ENCODE measurements around the gene FYCO1.

- TF ChIP-seq EZH2 (IDR thresholded peaks at IDR 0.05; ENCODE audit: borderline replicate concordance, low read depth, low read length, severe bottlenecking), result no peak
- TF ChIP-seq, protein P1, sequence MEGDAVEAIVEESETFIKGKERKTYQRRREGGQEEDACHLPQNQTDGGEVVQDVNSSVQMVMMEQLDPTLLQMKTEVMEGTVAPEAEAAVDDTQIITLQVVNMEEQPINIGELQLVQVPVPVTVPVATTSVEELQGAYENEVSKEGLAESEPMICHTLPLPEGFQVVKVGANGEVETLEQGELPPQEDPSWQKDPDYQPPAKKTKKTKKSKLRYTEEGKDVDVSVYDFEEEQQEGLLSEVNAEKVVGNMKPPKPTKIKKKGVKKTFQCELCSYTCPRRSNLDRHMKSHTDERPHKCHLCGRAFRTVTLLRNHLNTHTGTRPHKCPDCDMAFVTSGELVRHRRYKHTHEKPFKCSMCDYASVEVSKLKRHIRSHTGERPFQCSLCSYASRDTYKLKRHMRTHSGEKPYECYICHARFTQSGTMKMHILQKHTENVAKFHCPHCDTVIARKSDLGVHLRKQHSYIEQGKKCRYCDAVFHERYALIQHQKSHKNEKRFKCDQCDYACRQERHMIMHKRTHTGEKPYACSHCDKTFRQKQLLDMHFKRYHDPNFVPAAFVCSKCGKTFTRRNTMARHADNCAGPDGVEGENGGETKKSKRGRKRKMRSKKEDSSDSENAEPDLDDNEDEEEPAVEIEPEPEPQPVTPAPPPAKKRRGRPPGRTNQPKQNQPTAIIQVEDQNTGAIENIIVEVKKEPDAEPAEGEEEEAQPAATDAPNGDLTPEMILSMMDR (IDR thresholded peaks at IDR 0.05; ENCODE audit: borderline replicate concordance, extremely low read depth, low read length, poor library complexity, severe bottlenecking), result no peak
Measured at GRCh38 chr3:45981346-45982074, 14.1 kb downstream of the FYCO1 start.

All from DND-41 (cell line).